GM18502 (cell line): Measurements from ENCODE around the gene PLCB4.

ENCODE experiments used
- ATAC-seq: cut with Tn5 transposase; IDR thresholded peaks from one replicate; pipeline ENCODE4 v1.9.1; 2021; ENCODE audit warnings: mild to moderate bottlenecking; ENCODE audit not compliant: unreplicated experiment, poor library complexity

PLCB4 gene

GRCh38 chr20:9054176-9054575, 14.7 kb upstream of the PLCB4 start:
- ATAC-seq = no peak

DNA sequence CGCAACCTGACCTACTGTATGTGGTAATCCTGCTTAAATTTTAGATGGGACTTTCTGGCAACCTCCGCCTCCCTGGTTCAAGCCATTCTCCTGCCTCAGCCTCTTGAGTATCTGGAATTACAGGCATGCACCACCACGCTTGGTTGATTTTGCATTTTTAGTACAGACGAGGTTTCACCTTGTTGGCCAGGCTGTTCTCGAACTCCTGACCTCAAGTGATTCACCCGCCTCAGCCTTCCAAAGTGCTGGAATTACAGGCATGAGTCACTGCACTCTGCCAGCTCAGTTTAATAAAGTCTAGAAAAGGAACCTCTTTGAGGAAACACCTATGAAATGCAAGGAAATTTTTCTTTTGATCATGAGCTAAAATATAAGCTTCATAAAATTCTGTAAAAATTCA, 9.0 kb upstream of the PLCB4 start:
- no peak for ATAC-seq

GRCh38 chr20:9061434-9061833, 7.5 kb upstream of the PLCB4 start:
- ATAC-seq = no peak

DNA sequence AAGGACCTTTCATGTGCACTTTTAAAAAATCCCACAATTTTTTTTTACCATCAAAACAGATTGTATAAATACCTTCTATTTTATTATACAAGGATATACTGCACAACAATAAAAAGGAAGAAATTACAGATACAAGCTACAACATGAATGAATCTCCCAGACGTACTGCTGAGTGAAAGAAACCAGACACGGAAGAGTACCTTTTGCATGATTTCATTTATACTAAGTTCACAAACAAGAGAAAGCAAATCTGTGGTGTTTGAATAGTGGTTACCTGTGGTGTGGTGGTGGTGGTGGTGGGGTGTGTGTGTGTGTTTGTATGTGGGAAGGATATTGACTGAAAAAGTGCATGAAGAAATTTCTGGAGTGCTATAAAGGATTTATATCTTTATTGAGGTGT, 6.8 kb upstream of the PLCB4 start:
- no peak for ATAC-seq

DNA sequence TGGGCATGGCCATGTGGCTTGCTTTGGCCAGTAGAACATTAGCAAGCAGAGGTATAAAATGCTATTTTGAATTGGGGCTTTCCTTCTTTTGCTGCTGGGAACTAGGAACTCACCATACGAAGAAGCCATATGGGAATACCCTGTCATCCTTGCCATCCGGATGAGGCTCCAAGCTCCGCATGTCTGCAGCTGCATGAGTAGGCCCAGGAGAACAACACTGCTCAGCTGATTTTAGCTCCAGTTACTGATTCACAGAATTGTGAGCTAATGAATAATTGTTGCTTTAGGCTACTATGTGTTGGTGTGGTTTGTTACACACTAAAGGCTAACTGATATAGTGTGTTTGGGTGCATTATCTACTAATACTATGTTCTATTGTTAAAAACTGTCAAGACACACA, 2.7 kb upstream of the PLCB4 start:
- no peak for ATAC-seq

DNA sequence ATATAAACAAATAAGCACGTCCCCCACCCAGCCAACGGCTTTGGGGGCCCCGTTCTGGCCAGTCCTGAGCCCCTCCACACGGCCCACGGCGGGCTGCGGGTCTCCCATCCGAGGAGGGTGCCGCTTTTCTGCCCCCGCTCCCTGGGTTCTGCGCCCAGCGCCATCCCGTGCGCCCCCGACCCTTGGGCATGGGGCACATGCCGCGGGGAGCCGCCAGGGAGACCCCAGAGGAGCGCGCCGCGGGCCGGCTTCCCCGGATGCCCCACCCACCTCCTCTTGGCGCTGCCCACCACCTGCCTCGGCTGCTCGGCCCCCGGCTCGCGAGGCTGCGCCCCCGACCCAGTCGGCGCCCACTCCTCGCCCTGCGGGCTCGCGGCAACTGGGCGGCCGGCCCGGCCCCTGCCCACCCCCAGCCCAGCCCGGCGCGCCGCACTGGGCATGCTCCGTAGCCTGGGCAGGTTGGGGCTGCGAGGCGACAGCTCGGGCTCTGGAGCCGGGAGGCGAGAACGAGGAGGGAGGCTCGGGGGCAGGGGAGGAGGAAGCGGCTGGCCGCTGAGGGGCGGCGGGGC, 570 bp upstream of the PLCB4 start:
- ATAC-seq = no peak

GRCh38 chr20:9070304-9070703, 1.4 kb downstream of the PLCB4 start:
- ATAC-seq = no peak

DNA sequence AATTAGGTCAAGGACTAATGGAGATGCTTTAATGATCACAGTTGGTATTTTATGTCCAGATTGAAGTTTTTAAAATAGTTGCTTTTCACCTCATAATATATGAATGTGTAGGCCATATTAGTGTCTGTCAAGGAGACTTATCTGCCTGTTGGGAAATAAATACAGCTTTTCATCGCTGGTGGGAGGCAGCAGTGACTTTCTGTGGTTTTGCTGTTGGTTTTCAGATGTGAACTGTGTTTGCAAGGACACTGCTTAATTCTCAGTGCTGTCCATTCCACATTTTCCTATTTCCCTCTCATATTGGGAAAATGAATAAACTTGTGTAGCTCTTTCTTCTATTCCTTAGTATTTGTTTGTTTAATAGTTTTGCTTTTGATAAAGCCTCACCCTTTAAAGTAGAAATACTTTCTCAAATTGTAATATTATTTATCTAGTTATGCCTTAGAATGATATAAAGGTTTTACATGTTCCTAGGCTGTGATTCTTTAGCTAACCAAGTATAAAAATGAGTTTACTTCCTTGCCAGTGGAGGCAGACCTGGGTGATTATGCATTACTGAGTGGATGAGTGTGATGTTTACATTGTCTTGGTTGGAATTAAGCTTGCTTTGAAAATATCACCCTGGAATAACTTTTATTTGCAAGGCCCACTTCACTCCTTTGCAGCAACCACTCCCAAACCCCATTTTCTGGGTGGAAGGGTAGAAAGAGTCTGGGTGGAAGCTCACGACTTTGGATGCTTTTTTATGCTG, 3.3 kb downstream of the PLCB4 start:
- ATAC-seq = no peak

DNA sequence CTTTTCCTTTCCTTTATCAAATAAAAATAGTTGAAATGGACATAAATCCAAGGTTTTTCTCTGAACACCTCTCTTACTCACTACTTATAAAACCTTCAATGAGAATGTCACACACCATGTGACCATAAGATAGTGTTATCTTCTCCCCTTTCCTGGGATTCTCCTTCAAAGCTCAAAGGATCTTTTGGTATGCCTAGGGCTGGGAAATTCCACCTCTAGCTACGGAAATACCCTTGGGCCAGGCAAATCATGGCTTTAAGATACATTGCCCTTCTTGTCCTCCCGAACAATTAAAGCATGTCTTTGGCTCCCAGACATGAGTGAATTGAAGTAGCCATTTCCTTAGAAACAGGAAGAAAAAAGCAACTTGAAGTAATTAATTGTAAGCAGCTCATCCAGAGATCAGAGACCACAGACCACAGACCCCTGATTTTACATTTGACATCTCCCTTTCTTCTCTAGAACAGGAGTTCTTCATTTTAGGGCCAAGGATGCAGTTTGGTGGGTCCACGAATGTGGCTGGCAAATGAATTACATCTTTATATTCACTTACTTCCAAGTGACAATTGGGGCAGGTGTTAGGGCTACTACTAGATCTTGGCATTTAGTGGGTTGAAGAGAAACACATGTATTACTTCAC, 4.1 kb downstream of the PLCB4 start:
- no peak for ATAC-seq

- ATAC-seq = no peak
Measured at GRCh38 chr20:9075264-9076095, 6.6 kb downstream of the PLCB4 start.

GRCh38 chr20:9076440-9076839, 7.6 kb downstream of the PLCB4 start:
- no peak for ATAC-seq

DNA sequence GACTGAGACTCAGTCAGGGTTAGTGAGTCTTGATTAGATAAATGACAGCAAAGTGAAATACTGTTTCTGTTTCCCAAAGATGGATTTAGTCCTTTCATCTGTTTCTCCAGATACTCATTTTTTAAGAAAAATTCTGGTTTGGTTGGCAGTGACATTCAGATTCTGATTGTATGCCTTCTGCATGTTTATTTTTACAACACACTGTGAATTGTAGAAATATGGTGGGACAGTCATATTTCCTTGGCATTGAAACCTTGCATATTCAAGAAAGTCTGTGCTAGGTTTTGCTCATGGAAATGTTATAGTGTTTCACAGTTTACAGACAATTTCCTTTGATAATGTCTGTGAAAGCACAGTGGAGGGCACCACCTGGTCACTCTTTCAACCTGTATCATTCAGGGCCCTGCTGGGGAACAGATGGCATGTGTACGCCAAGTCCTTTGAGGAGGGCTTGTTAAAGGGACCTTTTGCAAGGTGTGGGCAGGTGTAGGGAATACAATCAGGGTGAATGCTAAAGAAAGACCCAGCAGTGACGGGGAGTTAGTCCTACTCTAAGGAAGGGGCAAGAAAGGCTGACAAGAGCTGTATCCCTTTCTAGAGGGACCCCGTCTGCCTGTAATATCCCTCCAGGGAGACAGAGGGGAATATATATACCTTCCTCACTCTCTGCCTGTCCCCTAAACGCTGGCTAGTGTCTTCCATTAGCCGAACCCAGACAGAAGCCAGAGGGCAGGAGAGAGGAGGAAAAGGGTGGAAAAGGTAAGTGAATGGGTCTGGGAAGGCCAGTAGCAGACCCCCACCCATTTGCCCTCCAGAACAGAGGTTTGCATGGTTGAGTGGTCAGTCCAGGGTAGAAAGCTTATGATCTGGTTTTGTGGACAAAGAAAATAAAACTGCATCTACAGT, 10.2 kb downstream of the PLCB4 start:
- ATAC-seq = no peak

DNA sequence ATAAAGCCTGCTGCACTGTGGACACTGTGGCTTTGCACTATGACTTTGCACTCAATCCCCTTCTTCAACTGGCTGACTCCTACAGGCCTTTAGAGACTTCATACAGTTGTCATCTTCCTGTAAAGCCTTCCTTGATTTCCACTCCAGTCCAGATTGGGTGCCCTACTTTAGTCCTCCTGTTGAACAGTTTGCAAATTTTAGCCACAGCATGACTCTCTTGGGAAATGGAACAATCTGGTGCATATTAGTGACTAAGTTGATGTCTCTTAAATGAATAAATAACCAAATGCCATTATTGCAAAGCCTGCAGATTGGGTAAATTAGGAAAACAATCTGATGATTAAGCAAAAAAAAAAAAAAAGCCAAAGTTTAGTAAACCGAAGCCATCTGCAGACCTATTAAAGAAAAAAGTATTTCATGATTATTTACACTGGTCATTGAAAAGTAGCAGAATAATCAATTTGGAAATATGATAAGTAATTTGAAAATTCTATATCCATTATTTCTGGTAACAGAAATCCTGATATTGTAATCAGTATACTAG, 12.6 kb downstream of the PLCB4 start:
- ATAC-seq = no peak

DNA sequence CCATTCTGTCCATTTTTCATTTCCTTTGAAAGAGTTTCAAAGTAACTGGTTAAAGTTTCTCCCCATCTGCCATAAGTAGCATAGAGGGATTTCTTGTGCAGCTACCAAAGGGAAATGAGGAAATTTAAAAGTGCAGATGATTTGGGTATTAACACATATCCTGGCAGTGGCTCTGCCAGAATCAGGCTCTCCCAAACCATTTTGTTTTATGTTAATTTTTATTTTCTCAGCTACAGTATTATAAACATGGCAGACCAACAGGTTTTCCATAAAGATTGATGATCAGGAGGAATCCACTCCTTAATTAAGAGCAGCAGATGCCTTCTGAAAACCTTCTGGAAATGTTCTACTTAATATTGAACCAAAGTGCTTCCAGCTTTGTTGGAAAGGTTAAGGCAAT, 13.9 kb downstream of the PLCB4 start:
- no peak for ATAC-seq

DNA sequence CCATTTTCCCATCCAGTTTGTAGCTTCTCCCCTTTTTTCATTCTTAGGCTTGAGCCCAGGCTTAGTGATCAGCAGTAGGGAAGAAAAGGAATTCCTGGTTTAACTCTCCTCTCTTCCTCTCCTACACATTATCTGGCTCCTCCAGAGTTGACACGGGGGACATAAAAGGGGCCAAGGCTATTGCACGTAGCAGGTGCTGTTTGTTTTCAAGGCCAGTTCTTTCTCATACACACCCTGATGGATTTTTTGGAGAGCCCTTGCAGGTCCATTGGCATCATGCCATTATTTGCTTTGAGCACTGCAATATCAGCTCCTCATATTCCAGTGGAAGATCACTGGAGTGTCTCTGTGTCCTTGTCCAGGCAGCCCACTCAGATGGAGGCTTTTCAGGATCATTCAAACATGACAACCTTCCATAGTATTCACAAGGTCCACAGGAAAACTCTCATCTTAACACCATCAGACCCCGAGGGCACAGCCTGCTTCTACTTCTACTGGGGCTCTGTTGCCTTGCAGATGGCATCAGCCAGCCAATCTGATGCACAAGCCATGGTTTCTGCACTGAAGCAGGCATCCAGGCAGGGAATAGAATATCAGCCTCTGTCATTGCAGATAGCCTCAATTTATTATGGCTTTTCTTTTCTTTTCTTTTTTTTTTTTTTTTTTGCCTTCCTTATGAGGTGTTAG, 18.8 kb downstream of the PLCB4 start:
- ATAC-seq = no peak

DNA sequence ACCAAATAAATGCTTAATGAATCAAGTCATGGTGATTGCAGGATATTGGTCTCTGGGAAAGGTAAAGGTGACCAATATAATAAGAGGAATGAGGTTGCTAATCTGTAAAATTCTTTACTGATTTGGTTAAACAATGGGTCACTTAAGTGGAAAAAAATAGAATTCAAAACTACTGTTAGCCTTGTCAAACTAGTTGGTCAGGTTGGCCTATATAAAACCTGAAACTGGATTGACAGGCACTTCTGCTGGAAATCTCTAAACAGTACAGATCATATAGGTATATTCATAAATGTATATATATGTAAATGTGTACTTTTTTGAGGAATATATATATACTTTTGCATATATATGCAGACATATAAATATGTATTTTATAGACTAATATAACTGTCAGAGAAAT, 19.7 kb downstream of the PLCB4 start:
- no peak for ATAC-seq

DNA sequence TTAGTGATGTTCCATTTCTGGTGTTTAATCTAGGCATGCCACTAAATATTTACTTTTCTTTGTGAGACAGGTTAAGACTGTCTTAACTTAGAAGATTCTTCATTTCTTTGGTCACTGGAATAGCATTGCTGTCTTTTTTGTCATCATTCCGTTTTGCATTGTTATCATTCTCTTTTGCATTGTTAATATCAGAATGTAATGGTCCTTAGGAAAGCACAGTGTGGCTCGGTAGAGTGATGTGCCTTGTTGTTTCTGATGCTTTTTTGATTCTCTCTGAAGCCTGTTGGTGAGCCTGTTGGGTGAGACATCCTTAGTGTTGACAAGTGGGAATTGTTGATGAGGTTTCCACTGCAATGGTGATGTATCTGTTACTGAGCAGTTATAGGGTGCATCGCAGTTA, 23.2 kb downstream of the PLCB4 start:
- no peak for ATAC-seq

- no peak for ATAC-seq
Measured at GRCh38 chr20:9092655-9093054, 23.8 kb downstream of the PLCB4 start.
